ENCODE data around the gene CST1.

The CST1 gene

DNA sequence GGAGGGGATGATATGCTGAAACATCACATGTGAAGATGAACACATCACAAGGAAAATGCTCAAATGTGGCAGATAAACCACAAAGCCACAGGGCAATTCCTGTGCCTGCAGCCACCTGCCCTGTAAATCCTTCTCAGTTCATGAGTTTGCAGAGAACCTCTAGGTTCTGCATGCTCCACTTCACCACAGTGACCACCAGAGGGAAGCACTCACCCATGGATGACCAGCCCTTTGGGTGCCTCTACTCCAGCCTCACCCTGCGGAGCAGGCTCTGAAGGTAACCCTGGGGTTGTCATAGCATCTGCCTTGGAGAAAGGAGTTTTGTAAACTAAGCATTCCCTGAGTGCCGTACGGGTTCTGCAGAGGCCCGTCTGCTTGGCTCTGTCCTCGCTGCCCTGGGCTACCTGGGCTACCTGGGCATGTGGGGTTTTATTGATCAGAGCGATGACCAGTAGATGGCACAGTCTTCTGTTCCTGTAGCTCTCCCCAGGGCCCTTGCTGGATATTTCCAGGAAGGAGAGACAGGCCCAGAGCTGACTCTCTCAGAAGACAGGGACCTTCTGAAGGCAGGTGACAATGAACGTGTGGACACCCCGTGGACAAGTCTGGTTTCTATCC, 31.7 kb upstream of the CST1 start:
- TF ChIP-seq CREB1 (IDR thresholded peaks at IDR 0.05; ENCODE audit: low read depth) (no peak), RAD21 (IDR thresholded peaks at IDR 0.05; ENCODE audit: low read depth) (peak; percentile 43; the same call in 1 of the 2 replicates)

DNA sequence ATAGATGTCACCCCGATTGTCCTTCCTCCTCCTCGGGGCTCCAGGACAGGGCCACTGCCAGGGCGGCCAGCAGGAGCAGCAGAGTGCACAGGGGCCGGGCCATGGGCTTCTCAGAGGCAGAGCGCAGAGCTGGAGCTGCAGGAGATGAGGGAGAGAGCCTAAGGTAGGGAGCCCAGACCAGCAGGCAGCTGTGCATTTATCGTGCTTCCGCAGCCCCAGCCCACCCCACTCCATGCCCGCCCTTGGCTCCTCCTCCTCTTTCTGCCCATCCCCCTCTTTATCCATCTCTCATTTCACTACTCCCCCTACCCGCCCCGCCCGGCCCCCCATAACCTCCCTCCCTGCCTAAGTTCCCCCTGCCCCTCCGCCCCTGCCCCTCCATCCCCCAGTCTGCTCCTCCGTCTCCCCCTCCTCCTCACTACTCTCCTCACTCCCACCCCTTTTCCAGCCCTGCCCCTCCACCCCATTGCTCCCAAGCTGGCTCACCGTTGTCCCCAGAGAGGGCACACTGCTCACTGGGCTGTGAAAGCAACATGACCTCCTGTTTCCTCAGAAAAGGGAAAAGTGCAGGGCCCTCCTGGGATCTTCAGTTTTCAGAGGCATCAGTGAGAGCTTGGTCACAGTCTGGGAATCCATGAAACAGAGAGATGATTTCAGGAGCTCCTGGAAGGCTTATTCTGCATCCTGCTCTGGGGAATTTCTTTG, 25.5 kb upstream of the CST1 start:
- TF ChIP-seq EGR1 (IDR thresholded peaks at IDR 0.05): no peak
- TF ChIP-seq EP300 (IDR thresholded peaks at IDR 0.05; ENCODE audit: borderline replicate concordance): no peak
- no peak for TF ChIP-seq FOXM1 (IDR thresholded peaks at IDR 0.05; ENCODE audit: borderline replicate concordance, low read depth)
- TF ChIP-seq TEAD4 (IDR thresholded peaks at IDR 0.05): no peak
- TF ChIP-seq USF1 (IDR thresholded peaks at IDR 0.05): no peak
- TF ChIP-seq RAD21 (IDR thresholded peaks at IDR 0.05; ENCODE audit: low read depth): no peak
- TF ChIP-seq TCF12 (IDR thresholded peaks at IDR 0.05; ENCODE audit: low read depth): no peak
- no peak for TF ChIP-seq YY1 (IDR thresholded peaks at IDR 0.05; ENCODE audit: low read depth)
- no peak for TF ChIP-seq TAF1 (IDR thresholded peaks at IDR 0.05; ENCODE audit: low read depth)
- no peak for TF ChIP-seq REST (IDR thresholded peaks at IDR 0.05; ENCODE audit: low read depth)
- no peak for TF ChIP-seq CEBPB (IDR thresholded peaks at IDR 0.05)
- TF ChIP-seq CREB1 (IDR thresholded peaks at IDR 0.05; ENCODE audit: low read depth): no peak
- no peak for TF ChIP-seq MAX (IDR thresholded peaks at IDR 0.05)
- TF ChIP-seq NFIC (IDR thresholded peaks at IDR 0.05): no peak
- TF ChIP-seq ZBTB7A (IDR thresholded peaks at IDR 0.05; ENCODE audit: low read depth): no peak

GRCh38 chr20:23774081-23774480, 23.3 kb upstream of the CST1 start:
- no peak for TF ChIP-seq REST (IDR thresholded peaks at IDR 0.05; ENCODE audit: low read depth)
- no peak for TF ChIP-seq RAD21 (IDR thresholded peaks at IDR 0.05; ENCODE audit: low read depth)
- no peak for TF ChIP-seq ZBTB7A (IDR thresholded peaks at IDR 0.05; ENCODE audit: low read depth)
- TF ChIP-seq FOXM1 (IDR thresholded peaks at IDR 0.05; ENCODE audit: borderline replicate concordance, low read depth): no peak
- no peak for TF ChIP-seq TCF12 (IDR thresholded peaks at IDR 0.05; ENCODE audit: low read depth)
- TF ChIP-seq CEBPB (IDR thresholded peaks at IDR 0.05): no peak
- no peak for TF ChIP-seq TEAD4 (IDR thresholded peaks at IDR 0.05)
- no peak for TF ChIP-seq EP300 (IDR thresholded peaks at IDR 0.05; ENCODE audit: borderline replicate concordance)
- TF ChIP-seq NFIC (IDR thresholded peaks at IDR 0.05): no peak
- no peak for TF ChIP-seq EGR1 (IDR thresholded peaks at IDR 0.05)
- TF ChIP-seq YY1 (IDR thresholded peaks at IDR 0.05; ENCODE audit: low read depth): no peak
- TF ChIP-seq MAX (IDR thresholded peaks at IDR 0.05): no peak
- no peak for TF ChIP-seq CREB1 (IDR thresholded peaks at IDR 0.05; ENCODE audit: low read depth)
- TF ChIP-seq USF1 (IDR thresholded peaks at IDR 0.05): no peak
- no peak for TF ChIP-seq TAF1 (IDR thresholded peaks at IDR 0.05; ENCODE audit: low read depth)

- no peak for TF ChIP-seq ZBTB7A (IDR thresholded peaks at IDR 0.05; ENCODE audit: low read depth)
- no peak for TF ChIP-seq USF1 (IDR thresholded peaks at IDR 0.05)
- TF ChIP-seq REST (IDR thresholded peaks at IDR 0.05; ENCODE audit: low read depth): no peak
Measured at GRCh38 chr20:23773579-23773978, 22.8 kb upstream of the CST1 start.

Data from Ishikawa (cell line).